Middle frontal gyrus (tissue), 1 donor: Measurements from ENCODE around the gene TTC21A.

Experiments
- DNase-seq: peaks from one replicate; pipeline ENCODE4 v3.0.0-alpha.2; 2015; ENCODE audit warnings: low spot score; ENCODE audit errors: extremely low spot score

Gene TTC21A

GRCh38 chr3:39114456-39114855, 7.0 kb downstream of the TTC21A start:
- DNase-seq, result no peak

GRCh38 chr3:39115870-39116269, 8.4 kb downstream of the TTC21A start:
- no peak for DNase-seq

GRCh38 chr3:39118079-39118478, 10.6 kb downstream of the TTC21A start:
- no peak for DNase-seq

GRCh38 chr3:39118931-39119660, 11.6 kb downstream of the TTC21A start:
- no peak for DNase-seq

- DNase-seq, result no peak
These were observed 14.1 kb downstream of the TTC21A start for GRCh38 chr3:39121621-39122020.

GRCh38 chr3:39122813-39123212, 15.3 kb downstream of the TTC21A start:
- DNase-seq, result no peak

- DNase-seq, result no peak
These were observed 17.7 kb downstream of the TTC21A start for GRCh38 chr3:39124876-39125840.

GRCh38 chr3:39125841-39126500, 18.5 kb downstream of the TTC21A start:
- no peak for DNase-seq

GRCh38 chr3:39126532-39127071, 19.1 kb downstream of the TTC21A start:
- DNase-seq, result no peak

GRCh38 chr3:39127269-39127907, 19.9 kb downstream of the TTC21A start:
- DNase-seq, result no peak

GRCh38 chr3:39127908-39128304, 20.4 kb downstream of the TTC21A start:
- no peak for DNase-seq

- DNase-seq, result no peak
These were observed 21.5 kb downstream of the TTC21A start for GRCh38 chr3:39128951-39129350.

GRCh38 chr3:39130026-39130425, 22.5 kb downstream of the TTC21A start:
- no peak for DNase-seq

- no peak for DNase-seq
These were observed 23.3 kb downstream of the TTC21A start for GRCh38 chr3:39130693-39131265.

GRCh38 chr3:39132096-39133092, 24.9 kb downstream of the TTC21A start:
- DNase-seq, result no peak

- DNase-seq, result no peak
These were observed 25.6 kb downstream of the TTC21A start for GRCh38 chr3:39133093-39133490.

- no peak for DNase-seq
These were observed 26.3 kb downstream of the TTC21A start for GRCh38 chr3:39133822-39134221.

- no peak for DNase-seq
These were observed 26.8 kb downstream of the TTC21A start for GRCh38 chr3:39134305-39134704.

GRCh38 chr3:39135170-39135805, 27.8 kb downstream of the TTC21A start:
- DNase-seq, result no peak
